Suprapubic skin (tissue), 3 donors: Measurements from ENCODE around the gene EYS.

Source experiments
- CTCF ChIP-seq, 2 donors: fragments of 200-600 bp in 1 of 2; fragments of 450-650 bp in 1 of 2; sonication (generic) in 1 of 2; IDR thresholded peaks; one replicate each; pipeline ENCODE4 v1.5.1; 2016 to 2019; ENCODE audit warnings: antibody characterized with exemption in 2 of 2, mild to moderate bottlenecking in 1 of 2, moderate library complexity in 1 of 2
- EP300 ChIP-seq: sonication (generic); formaldehyde crosslinking; IDR thresholded peaks from one replicate; pipeline ENCODE4 v1.6.1; 2017; ENCODE audit warnings: antibody characterized with exemption
- POLR2A ChIP-seq, 2 donors: fragments of 450-650 bp; IDR thresholded peaks; one replicate each; pipeline ENCODE4 v1.6.1; 2017; ENCODE audit warnings: antibody characterized with exemption in 2 of 2, mild to moderate bottlenecking in 2 of 2, moderate library complexity in 2 of 2

DNA sequence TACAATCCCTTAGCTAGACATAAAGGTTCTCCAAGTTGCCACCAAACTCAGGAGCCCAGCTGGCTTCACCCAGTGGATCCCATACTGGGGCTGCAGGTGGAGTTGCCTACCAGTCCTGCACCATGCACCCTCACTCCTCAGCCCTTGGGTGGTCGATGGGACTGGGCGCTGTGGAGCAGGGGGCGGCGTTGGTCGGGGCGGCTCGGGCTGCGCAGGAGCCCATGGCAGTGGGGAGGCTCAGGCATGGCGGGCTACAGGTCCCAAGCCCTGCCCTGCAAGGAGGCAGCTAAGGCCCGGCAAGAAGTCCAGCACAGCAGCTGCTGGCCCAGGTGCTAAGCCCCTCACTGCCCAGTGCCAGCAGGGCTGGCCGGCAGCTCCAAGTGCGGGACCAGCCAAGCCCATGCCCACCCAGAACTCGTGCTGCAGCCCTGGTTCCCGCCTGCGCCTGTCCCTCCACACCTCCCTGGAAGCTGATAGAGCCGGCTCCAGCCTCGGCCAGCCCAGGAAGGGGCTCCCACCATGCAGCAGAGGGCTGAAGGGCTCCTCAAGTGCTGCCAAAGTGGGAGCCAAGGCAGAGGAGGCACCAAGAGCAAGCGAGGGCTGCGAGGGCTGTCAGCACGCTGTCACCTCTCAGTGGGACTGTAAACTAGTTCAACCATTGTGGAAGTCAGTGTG is 1159.3 kb downstream of the EYS start:
- no peak for TF ChIP-seq CTCF (IDR thresholded peaks at IDR 0.05)
- no peak for TF ChIP-seq EP300
- TF ChIP-seq POLR2A (IDR thresholded peaks at IDR 0.05), result no peak
